NB4 (cell line): Measurements from ENCODE around the gene PPP2R5B.

Experiments
- DNase-seq: peaks from one replicate; pipeline ENCODE4 v3.0.0; 2010; ENCODE audit warnings: low read depth
- H3K4me3 ChIP-seq: one replicate; pipeline ENCODE4 v1.5.1; 2011; ENCODE audit warnings: mild to moderate bottlenecking, low read depth, low read length, moderate library complexity
- CTCF ChIP-seq: IDR thresholded peaks from one replicate; pipeline ENCODE4 v1.5.1; 2012; ENCODE audit warnings: low read depth, low read length
- MYC ChIP-seq: IDR thresholded peaks from 2 replicates; pipeline ENCODE4 v1.6.1; 2011; ENCODE audit warnings: low read depth, low read length
- POLR2A ChIP-seq: IDR thresholded peaks from 2 replicates; pipeline ENCODE4 v1.6.1; 2011; ENCODE audit warnings: mild to moderate bottlenecking; ENCODE audit not compliant: insufficient read length; ENCODE audit errors: extremely low read depth
- TF ChIP-seq, protein P1 (sequence below): IDR thresholded peaks from 2 replicates; pipeline ENCODE4 v1.6.1; 2011; ENCODE audit warnings: low read depth, low read length

Gene PPP2R5B

GRCh38 chr11:64887757-64888405, 36.6 kb upstream of the PPP2R5B start:
- TF ChIP-seq, protein P1, sequence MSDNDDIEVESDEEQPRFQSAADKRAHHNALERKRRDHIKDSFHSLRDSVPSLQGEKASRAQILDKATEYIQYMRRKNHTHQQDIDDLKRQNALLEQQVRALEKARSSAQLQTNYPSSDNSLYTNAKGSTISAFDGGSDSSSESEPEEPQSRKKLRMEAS, result peak; percentile 35
- peak; percentile 55 for TF ChIP-seq MYC
- TF ChIP-seq CTCF, result peak; percentile 78
- no peak for TF ChIP-seq POLR2A
- H3K4me3 ChIP-seq, result no peak overlapping the region
- peak; percentile 84 for DNase-seq

DNA sequence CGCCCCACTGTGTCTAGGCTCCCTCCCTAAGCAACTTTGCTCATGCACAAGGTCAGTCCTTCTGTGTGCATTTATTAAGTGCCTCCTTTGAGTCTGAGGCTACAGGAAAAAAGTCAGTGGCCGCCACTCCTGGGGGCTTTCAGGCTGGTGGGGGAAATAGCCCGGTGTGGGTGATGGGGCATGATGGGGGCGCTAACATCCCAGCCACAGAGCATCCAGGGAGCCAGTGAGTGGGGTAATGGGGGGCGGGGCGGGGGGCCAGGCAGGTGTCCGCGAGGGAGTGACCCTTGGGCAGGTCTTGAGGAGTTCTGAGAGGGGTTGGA, 36.1 kb upstream of the PPP2R5B start:
- no peak overlapping the region for H3K4me3 ChIP-seq
- no peak for TF ChIP-seq CTCF
- TF ChIP-seq, protein P1, result no peak
- DNase-seq, result no peak

DNA sequence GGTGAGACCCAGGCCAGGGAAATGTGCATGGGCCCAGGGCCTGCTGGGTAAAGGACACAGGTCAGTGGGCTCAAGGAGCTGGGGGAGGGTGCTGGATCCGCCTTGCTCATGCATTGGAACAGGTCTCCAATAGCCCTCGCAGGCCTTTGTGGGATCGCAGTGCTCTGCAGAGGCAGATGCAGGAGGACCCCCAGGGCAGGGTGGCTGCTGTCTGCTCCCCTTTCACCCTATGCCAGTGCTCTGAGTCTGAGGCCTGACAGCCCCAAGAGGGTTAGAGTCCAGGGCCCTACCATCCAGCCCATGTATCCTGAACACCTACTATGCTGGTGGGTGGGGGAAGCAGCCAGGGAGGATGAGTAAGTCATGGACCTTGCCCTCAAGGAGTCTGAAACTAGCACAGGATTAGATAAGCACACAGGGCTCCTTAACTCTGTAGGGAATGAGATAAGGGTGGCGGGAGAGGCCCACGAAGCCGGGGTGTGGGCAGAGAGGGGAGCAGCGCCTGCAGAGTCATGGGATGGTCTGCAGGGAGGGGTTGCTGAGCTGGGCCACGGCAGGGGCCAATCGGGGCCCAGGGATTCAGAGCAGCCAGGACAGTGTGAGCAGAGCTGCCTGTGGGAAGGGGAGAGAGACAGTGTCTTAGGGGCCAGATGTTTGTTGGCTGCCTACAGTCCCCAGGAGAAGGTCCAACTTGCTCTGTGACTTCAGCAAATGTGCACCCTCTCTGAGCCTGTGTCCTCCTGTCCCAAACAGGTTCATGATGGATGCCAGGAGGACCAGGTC, 35.6 kb upstream of the PPP2R5B start:
- DNase-seq, result no peak
- no peak overlapping the region for H3K4me3 ChIP-seq
- TF ChIP-seq, protein P1, result no peak
- no peak for TF ChIP-seq MYC
- TF ChIP-seq CTCF, result no peak
- no peak for TF ChIP-seq POLR2A

DNA sequence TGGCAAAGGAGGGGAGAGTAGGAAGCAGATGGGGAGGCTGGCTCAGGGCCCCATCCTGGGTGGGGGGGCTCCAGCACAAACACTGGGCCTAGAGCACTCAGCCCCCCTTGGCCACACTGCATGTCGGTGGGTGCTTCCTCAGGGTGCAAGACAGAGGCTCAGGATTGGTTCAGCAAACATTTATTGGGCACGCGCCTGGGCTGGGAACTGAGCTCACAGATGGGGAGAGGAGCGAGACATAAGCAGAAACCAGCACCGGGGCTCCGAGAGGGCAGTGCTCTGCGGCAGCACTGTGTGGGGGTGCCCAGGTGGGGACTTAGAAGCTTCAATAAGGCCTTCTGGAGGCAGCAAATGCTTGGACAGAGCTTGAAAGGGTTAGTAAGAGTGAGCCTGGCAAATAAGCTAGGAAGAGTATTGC, 34.0 kb upstream of the PPP2R5B start:
- DNase-seq, result no peak
- no peak overlapping the region for H3K4me3 ChIP-seq
- TF ChIP-seq, protein P1, result no peak
- TF ChIP-seq MYC, result no peak
- no peak for TF ChIP-seq POLR2A
- TF ChIP-seq CTCF, result no peak

- no peak for DNase-seq
- TF ChIP-seq POLR2A (no peak), CTCF (no peak), MYC (no peak)
Measured at GRCh38 chr11:64891215-64891848, 33.2 kb upstream of the PPP2R5B start.

More at GRCh38 chr11:64891215-64891848, 33.2 kb upstream of the PPP2R5B start:
- no peak overlapping the region for H3K4me3 ChIP-seq
